Adrenal gland (tissue), 12 donors: ENCODE data around the gene CUEDC1. TPM values are rescaled to one million over a fixed set of nuclear protein-coding genes. Genes with fewer than 3 reads are reported as not detected.

Experiments used
- DNase-seq, 7 donors: peaks; one replicate each; pipeline ENCODE4 v3.0.0-alpha.2; 2019 to 2020
- H3K27ac ChIP-seq, 5 donors: fragments of 200-600 bp; sonication (generic) in 4 of 5; 1 replicate in 3 of 5; 2 replicates in 2 of 5; pipeline versions ENCODE4 v1.5.1 to v1.8.0; 2016 to 2020; ENCODE audit warnings: mild to moderate bottlenecking in 1 of 5
- H3K27me3 ChIP-seq: fragments of 200-600 bp; 2 replicates; pipeline ENCODE4 v1.8.0; 2021
- H3K36me3 ChIP-seq, 2 donors: fragments of 200-600 bp; replicated peaks in 1 of 2; 1 replicate in 1 of 2; 2 replicates in 1 of 2; pipeline versions ENCODE4 v1.5.1 to v1.8.0; 2018 to 2022
- H3K4me1 ChIP-seq, 2 donors: fragments of 200-600 bp; replicated peaks in 1 of 2; 1 replicate in 1 of 2; 2 replicates in 1 of 2; pipeline versions ENCODE4 v1.5.1 to v1.8.0; 2018 to 2021
- H3K4me3 ChIP-seq, 4 donors: fragments of 200-600 bp; sonication (generic) in 3 of 4; one replicate each; pipeline ENCODE4 v1.5.1; 2016 to 2018
- H3K9me3 ChIP-seq, 3 donors: fragments of 200-600 bp; sonication (generic) in 1 of 3; replicated peaks in 1 of 3; 1 replicate in 2 of 3; 2 replicates in 1 of 3; pipeline versions ENCODE4 v1.5.1 to v1.8.0; 2016 to 2021
- POLR2A ChIP-seq, 2 donors: fragments of 450-650 bp; IDR thresholded peaks; one replicate each; pipeline ENCODE4 v1.6.1; 2017; ENCODE audit warnings: antibody characterized with exemption in 2 of 2, mild to moderate bottlenecking in 2 of 2, moderate library complexity in 1 of 2
- WGBS, 4 donors: extraction: QIAGEN DNeasy Blood & Tissue Kit in 2 of 4; methylation state at CpG; one replicate each; pipeline versions ENCODE4 v1.1.5 to v1.1.7; 2013 to 2017; 5-methylcytosine and 5-hydroxymethylcytosine counted together
- intact Hi-C, 2 donors: fragments of 100-400 bp; cut with DNase I; formaldehyde crosslinking; loops; one replicate each; pipeline versions ENCODE4 v1.14.1 to v1.15.0; 2022 to 2023
- polyA plus RNA-seq, 3 donors: library from polyadenylated mRNA; stranded (reverse); fragments of 200-250 nt in 2 of 3; fragments of 350-450 nt in 1 of 3; fragmentation: Illumina TruSeq in 1 of 3; extraction: RNeasy Lipid Tissue Mini Kit (QIAGEN cat#74804) in 1 of 3; gene quantifications; one replicate each; pipeline ENCODE4 v1.2.3, GENCODE V29; 2013 to 2014
- total RNA-seq, 9 donors: library from RNA; depleted of rRNA in 4 of 9; stranded (reverse); fragments of >200 nt in 4 of 9; fragments of 120-200 nt in 1 of 9; fragmentation: NEBNext Ultra II Directional in 1 of 9; extraction: Animal tissue kit (Norgen Biotek cat#: 25700) in 1 of 9; gene quantifications; one replicate each; pipeline versions ENCODE4 v1.1.0 to v1.2.4, GENCODE V29; 2013 to 2023
- TF ChIP-seq, protein P1 (sequence below), 6 experiments: fragments of 450-650 bp in 4 of 6; fragments of 200-600 bp in 2 of 6; sonication (generic) in 1 of 6; IDR thresholded peaks; 1 replicate in 5 of 6; 2 replicates in 1 of 6; pipeline versions ENCODE4 v1.5.1 to v1.8.0; 2016 to 2021; ENCODE audit warnings: antibody characterized with exemption in 6 of 6, mild to moderate bottlenecking in 2 of 6, moderate library complexity in 1 of 6
- donor health status: healthy with polysubstance abuse.
- donor health status: Bipolar disorder and iron deficiency.
- donor health status: DM: yes; HTN: yes; CAD: no.
- donor health status: DM: no; HTN: no; CAD: no.
- donor health status: DM: no; HTN: no; CAD: no.
- donor health status: DM: yes; HTN: yes; CAD: no.

Gene CUEDC1
- total and polyA plus RNA-seq, 12 donors, result 9.4 to 47.3 (median 39.0) TPM

- WGBS, 4 donors, result 83 to 89% (median 85%) methylated on average over 9 to 12 of the region's 12 CpGs
- TF ChIP-seq POLR2A (IDR thresholded peaks at IDR 0.05), result no peak
- TF ChIP-seq, protein P1, sequence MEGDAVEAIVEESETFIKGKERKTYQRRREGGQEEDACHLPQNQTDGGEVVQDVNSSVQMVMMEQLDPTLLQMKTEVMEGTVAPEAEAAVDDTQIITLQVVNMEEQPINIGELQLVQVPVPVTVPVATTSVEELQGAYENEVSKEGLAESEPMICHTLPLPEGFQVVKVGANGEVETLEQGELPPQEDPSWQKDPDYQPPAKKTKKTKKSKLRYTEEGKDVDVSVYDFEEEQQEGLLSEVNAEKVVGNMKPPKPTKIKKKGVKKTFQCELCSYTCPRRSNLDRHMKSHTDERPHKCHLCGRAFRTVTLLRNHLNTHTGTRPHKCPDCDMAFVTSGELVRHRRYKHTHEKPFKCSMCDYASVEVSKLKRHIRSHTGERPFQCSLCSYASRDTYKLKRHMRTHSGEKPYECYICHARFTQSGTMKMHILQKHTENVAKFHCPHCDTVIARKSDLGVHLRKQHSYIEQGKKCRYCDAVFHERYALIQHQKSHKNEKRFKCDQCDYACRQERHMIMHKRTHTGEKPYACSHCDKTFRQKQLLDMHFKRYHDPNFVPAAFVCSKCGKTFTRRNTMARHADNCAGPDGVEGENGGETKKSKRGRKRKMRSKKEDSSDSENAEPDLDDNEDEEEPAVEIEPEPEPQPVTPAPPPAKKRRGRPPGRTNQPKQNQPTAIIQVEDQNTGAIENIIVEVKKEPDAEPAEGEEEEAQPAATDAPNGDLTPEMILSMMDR (IDR thresholded peaks at IDR 0.05), result no peak
- H3K4me3 ChIP-seq, result no peak overlapping the region
- H3K4me1 ChIP-seq, result peaks cover 46 to 53% of the 10 kb centered on the region in 2 donors
- peaks cover 0 to 16% of the 10 kb centered on the region in 2 donors for H3K36me3 ChIP-seq
- intact Hi-C loops, result no loop called here
- no peak for DNase-seq
- no peaks in the 10 kb centered on the region for H3K9me3 ChIP-seq
- H3K27ac ChIP-seq, result peak overlapping the region in 4 of 5 donors; percentile 93 to 99 (median 98)
- H3K27me3 ChIP-seq, result no peaks in the 10 kb centered on the region
Measured at GRCh38 chr17:57888311-57889216, 66.6 kb downstream of the CUEDC1 start.

- Histone ChIP-seq H3K27ac (no peak overlapping the region), H3K36me3 (peaks cover 0 to 25% of the 10 kb centered on the region in 2 donors), H3K4me1 (peaks cover 32 to 39% of the 10 kb centered on the region in 2 donors), H3K9me3 (no peaks in the 10 kb centered on the region), H3K27me3 (no peaks in the 10 kb centered on the region), H3K4me3 (no peak overlapping the region)
- TF ChIP-seq, protein P1 (IDR thresholded peaks at IDR 0.05), result no peak
- no peak for TF ChIP-seq POLR2A (IDR thresholded peaks at IDR 0.05)
- 93 to 95% (median 94%) methylated on average over 4 of the region's 4 CpGs for WGBS, 4 donors
- intact Hi-C loops, result no loop called here
- no peak for DNase-seq
Measured at GRCh38 chr17:57887161-57887560, 68.1 kb downstream of the CUEDC1 start.

DNA sequence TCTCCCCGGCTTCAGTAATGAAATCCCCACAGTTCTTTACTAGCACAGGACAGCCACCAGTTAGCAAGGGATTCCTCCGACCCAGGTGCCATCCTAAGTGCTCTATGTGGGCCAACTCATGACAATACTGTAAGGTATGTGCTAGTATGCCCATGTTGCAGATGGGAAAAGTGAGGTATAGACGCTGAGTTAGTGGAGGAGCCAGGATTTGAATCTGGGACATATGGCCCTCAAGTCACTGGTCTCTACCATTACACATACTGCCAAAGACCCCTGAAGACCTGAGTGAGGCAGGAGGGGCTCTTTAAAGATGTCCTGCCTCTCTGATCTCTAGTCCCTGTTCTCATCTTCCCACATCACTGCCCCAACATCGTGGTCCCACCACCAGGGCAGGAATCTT lies 69.2 kb downstream of the CUEDC1 start:
- Histone ChIP-seq H3K4me1 (peaks cover 28 to 38% of the 10 kb centered on the region in 2 donors), H3K27me3 (no peaks in the 10 kb centered on the region), H3K27ac (no peak overlapping the region), H3K36me3 (peaks cover 0 to 25% of the 10 kb centered on the region in 2 donors), H3K9me3 (no peaks in the 10 kb centered on the region), H3K4me3 (no peak overlapping the region)
- no peak for TF ChIP-seq POLR2A (IDR thresholded peaks at IDR 0.05)
- TF ChIP-seq, protein P1 (IDR thresholded peaks at IDR 0.05), result no peak
- no peak for DNase-seq
- intact Hi-C loops, result no loop called here
- WGBS, 4 donors, result 89 to 98% (median 96%) methylated on average over 3 to 4 of the region's 4 CpGs

DNA sequence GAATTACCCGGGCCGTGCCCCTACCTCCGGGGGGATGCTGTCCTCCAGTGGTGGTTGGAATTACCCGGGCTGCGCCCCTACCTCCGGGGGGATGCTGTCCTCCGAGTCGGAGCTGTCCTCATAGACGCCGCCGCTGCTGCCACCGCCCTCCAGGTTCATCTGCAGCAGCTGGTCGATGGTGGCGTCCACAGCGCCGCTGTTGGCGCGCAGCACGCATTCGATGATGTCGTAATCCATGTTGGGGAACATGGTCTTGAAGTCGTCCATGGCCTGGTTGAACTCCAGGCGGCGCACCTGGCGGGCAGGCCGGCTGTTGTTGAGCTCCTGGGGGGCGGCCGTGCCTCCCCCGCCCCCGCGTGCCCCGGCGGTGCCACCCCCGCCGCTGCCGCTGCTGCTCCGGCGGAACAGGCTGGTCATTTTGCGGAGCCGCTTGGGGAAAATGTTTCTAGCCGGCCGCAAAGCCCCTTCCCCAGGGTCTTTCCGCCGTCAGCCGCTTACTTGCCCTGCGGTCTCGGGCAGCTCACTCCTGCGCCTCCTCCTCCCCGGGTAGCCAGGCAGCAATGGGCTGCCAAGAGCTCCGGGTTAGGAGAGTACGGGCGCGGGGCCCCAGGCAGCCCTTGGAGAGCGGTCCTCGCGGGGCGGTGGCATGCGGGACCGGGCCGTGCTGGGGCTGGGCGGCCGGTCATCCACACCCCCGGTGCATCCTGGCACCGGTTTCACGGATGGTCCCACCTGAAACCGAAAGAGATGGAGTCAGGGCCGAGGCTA lies 69.9 kb downstream of the CUEDC1 start:
- Histone ChIP-seq H3K4me1 (peaks cover 21 to 34% of the 10 kb centered on the region in 2 donors), H3K27me3 (no peaks in the 10 kb centered on the region), H3K27ac (no peak overlapping the region), H3K36me3 (peaks cover 0 to 25% of the 10 kb centered on the region in 2 donors), H3K4me3 (no peak overlapping the region), H3K9me3 (no peaks in the 10 kb centered on the region)
- DNase-seq, result no peak
- intact Hi-C loops, result no loop called here
- TF ChIP-seq, protein P1 (IDR thresholded peaks at IDR 0.05), result no peak
- TF ChIP-seq POLR2A (IDR thresholded peaks at IDR 0.05), result no peak
- 90 to 93% (median 92%) methylated on average over 30 to 67 of the region's 67 CpGs for WGBS, 4 donors
